HFFc6 (cell line): ENCODE data around the gene CD177. TPM values are rescaled to one million over a fixed set of nuclear protein-coding genes. Genes with fewer than 3 reads are reported as not detected.

ENCODE experiments used
- DNase-seq: peaks from one replicate; pipeline ENCODE4 v3.0.0-alpha.2; 2018
- H3K27ac Mint-ChIP-seq: 2 replicates; pipeline ENCODE4 v1.8.0; 2020; ENCODE audit warnings: mild to moderate bottlenecking, mixed read lengths
- H3K27me3 Mint-ChIP-seq: 2 replicates; pipeline ENCODE4 v1.8.0; 2021; ENCODE audit warnings: mild to moderate bottlenecking, moderate library complexity, mixed read lengths; ENCODE audit not compliant: insufficient read depth
- H3K36me3 Mint-ChIP-seq: 2 replicates; pipeline ENCODE4 v1.8.0; 2021; ENCODE audit warnings: low read depth, mixed read lengths
- H3K4me1 Mint-ChIP-seq: 2 replicates; pipeline ENCODE4 v1.8.0; 2020; ENCODE audit warnings: low read depth, mixed read lengths
- H3K4me3 Mint-ChIP-seq: 2 replicates; pipeline ENCODE4 v1.8.0; 2020; ENCODE audit warnings: mild to moderate bottlenecking, moderate library complexity, mixed read lengths
- H3K9me3 Mint-ChIP-seq: 2 replicates; pipeline ENCODE4 v1.8.0; 2020; ENCODE audit warnings: mild to moderate bottlenecking, mixed read lengths
- CTCF ChIP-seq: fragments of 200-600 bp; sonication (generic); IDR thresholded peaks from 2 replicates; pipeline ENCODE4 v1.5.0; 2021; ENCODE audit warnings: antibody characterized with exemption, mild to moderate bottlenecking
- total RNA-seq, 6 experiments: library from RNA; stranded (reverse); fragmentation: NEBNext Ultra II Directional; extraction: Animal tissue kit (Norgen Biotek cat#: 25700); gene quantifications; 2 replicates in 1 of 6; 3 replicates in 5 of 6; pipeline ENCODE4 v1.2.3, GENCODE V29; 2021

CD177 gene
- total RNA-seq, 6 experiments from 2014 or later: 0.54 to 1.00 (median 0.71) TPM

GRCh38 chr19:43310221-43310620, 43.3 kb upstream of the CD177 start:
- Mint-ChIP-seq H3K4me3 (no peak overlapping the region), H3K9me3 (peaks cover 10% of the 10 kb centered on the region), H3K36me3 (peaks cover 14% of the 10 kb centered on the region), H3K27me3 (peaks cover 2% of the 10 kb centered on the region), H3K4me1 (peaks cover 48% of the 10 kb centered on the region), H3K27ac (no peak overlapping the region)
- no peak for TF ChIP-seq CTCF
- DNase-seq: no peak

DNA sequence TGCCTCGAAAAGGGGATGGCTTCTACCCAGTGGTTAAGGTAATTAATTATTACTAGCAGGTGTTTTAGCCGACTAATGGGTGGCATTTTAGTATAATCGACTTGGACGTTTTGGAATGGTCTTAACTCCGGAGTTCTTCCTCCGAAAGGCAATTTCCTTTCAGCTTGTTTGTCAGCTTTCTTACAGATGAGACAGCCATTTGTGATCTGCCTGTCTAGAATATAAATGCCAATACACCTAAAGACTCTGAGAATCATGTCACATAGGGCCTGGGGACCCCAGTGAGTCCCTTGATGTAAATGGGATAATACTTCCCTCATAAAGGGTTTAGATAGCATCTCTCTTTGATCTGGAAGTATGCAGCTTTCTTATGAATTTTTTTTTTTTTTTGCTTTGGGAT, 42.2 kb upstream of the CD177 start:
- Mint-ChIP-seq H3K4me3 (no peak overlapping the region), H3K27me3 (peaks cover 2% of the 10 kb centered on the region), H3K9me3 (peaks cover 10% of the 10 kb centered on the region), H3K27ac (no peak overlapping the region), H3K36me3 (peaks cover 14% of the 10 kb centered on the region), H3K4me1 (peaks cover 40% of the 10 kb centered on the region)
- DNase-seq: no peak
- no peak for TF ChIP-seq CTCF

GRCh38 chr19:43311706-43312105, 41.8 kb upstream of the CD177 start:
- Mint-ChIP-seq H3K27ac (no peak overlapping the region; the same call in 1 of the 2 replicates), H3K4me1 (peaks cover 36% of the 10 kb centered on the region), H3K9me3 (peaks cover 15% of the 10 kb centered on the region), H3K27me3 (peaks cover 2% of the 10 kb centered on the region), H3K36me3 (peaks cover 18% of the 10 kb centered on the region), H3K4me3 (no peak overlapping the region)
- DNase-seq: peak; percentile 41
- no peak for TF ChIP-seq CTCF

DNA sequence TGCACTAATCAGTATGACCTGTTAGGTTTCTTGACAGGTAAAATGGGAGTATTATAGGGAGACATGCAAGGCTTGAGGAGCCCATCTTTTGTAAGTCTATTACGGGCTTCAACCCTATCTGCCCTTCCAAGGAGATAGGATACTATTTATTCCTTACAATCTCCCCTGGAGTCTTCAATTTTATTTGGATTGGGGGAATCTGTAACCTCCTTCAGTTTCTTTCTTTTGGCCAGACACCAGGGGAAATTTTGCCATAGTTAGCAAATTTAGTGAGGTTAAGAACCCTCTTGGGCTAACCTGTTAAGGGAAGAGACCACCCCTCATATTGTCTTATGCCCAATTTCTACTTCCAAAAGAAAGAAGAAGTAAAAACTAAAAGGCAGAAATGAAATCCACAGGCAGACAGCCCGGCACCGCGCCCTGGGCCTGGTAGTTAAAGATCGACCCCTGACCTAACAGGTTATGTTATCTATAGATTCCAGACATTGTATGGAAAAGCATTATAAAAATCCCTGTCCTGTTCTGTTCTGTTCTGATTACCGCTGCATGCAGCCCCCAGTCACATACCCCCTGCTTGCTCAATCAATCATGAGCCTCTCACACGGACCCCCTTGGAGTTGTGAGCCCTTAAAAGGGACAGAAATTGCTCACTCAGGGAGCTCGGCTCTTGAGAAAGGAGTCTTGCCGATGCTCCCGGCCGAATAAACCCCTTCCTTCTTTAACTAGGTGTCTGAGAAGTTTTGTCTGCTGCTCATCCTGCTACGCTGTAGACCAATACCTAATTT, 39.6 kb upstream of the CD177 start:
- Mint-ChIP-seq H3K27me3 (peaks cover 2% of the 10 kb centered on the region), H3K4me1 (peaks cover 41% of the 10 kb centered on the region), H3K9me3 (0 out of 2 replicates have a peak, but pooled peaks cover 6% of the 10 kb centered on the region), H3K27ac (no peak overlapping the region), H3K36me3 (peaks cover 5% of the 10 kb centered on the region), H3K4me3 (no peak overlapping the region)
- DNase-seq: no peak
- TF ChIP-seq CTCF: no peak

DNA sequence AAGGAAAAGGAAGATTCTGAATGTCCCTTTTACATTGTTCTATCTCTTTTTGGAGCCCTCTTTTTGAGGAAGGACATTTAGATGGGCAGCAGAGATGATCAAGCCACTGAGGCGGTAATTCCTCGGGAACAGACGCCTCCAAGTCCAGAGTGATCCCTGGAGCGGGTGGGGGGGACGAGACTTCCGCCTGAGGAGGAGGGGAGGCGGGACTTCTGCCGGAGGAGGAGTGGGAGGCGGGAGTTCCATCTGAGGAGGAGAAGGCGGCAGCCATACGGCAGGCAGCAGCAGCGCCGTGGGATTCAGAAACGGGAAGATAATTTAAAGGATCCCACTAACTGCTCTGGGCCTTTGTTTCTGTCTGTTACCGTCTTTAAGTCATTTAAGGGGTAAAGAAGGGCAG, 37.6 kb upstream of the CD177 start:
- peaks cover 5% of the 10 kb centered on the region for H3K36me3 Mint-ChIP-seq
- DNase-seq: no peak

More for the DNA sequence above, 37.6 kb upstream of the CD177 start:
- no peak for TF ChIP-seq CTCF
- Mint-ChIP-seq H3K9me3 (0 out of 2 replicates have a peak, but pooled peaks cover 6% of the 10 kb centered on the region), H3K4me3 (no peak overlapping the region), H3K27ac (no peak overlapping the region), H3K4me1 (peaks cover 43% of the 10 kb centered on the region), H3K27me3 (no peaks in the 10 kb centered on the region; the same call in 1 of the 2 replicates)
